GM12872 (cell line): Measurements from ENCODE around the gene ENOSF1.

Experiments used
- TF ChIP-seq, protein P1 (sequence below): IDR thresholded peaks from 3 replicates; pipeline ENCODE4 v1.5.1; 2011; ENCODE audit warnings: low read depth, mild to moderate bottlenecking, low read length, moderate library complexity; ENCODE audit not compliant: insufficient read depth

Gene ENOSF1

GRCh38 chr18:658001-658946 is 54.2 kb downstream of the ENOSF1 start:
- TF ChIP-seq, protein P1, sequence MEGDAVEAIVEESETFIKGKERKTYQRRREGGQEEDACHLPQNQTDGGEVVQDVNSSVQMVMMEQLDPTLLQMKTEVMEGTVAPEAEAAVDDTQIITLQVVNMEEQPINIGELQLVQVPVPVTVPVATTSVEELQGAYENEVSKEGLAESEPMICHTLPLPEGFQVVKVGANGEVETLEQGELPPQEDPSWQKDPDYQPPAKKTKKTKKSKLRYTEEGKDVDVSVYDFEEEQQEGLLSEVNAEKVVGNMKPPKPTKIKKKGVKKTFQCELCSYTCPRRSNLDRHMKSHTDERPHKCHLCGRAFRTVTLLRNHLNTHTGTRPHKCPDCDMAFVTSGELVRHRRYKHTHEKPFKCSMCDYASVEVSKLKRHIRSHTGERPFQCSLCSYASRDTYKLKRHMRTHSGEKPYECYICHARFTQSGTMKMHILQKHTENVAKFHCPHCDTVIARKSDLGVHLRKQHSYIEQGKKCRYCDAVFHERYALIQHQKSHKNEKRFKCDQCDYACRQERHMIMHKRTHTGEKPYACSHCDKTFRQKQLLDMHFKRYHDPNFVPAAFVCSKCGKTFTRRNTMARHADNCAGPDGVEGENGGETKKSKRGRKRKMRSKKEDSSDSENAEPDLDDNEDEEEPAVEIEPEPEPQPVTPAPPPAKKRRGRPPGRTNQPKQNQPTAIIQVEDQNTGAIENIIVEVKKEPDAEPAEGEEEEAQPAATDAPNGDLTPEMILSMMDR, result no peak

- TF ChIP-seq, protein P1, result no peak
Observed at GRCh38 chr18:657311-658000, 55.0 kb downstream of the ENOSF1 start, which contains the start of gene TYMS. TYMS (plus strand) TSS chr18:657653; CDS start chr18:657743, 90 bp downstream.

GRCh38 chr18:655445-655844 is 57.0 kb downstream of the ENOSF1 start:
- TF ChIP-seq, protein P1, result no peak

- TF ChIP-seq, protein P1, result no peak
Observed at GRCh38 chr18:654601-655000, 57.8 kb downstream of the ENOSF1 start.

DNA sequence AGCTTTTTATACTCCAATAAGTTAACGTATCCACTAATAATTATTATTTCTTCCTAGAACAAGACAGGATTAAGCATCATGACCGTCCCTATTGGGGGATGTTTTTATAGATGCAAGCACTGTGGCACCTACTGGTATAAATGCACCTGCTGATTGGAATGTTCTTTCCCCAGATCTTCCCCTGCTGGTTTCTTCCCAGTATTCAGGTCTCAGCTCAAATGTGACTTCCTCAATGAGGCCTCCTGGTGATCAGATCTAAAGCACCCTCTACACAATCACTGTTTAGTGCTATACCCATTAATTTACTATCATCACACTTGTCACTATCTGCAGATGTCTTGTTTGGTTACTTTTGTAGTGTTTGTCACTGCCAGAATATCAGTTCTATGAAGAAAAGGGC is 58.9 kb downstream of the ENOSF1 start:
- TF ChIP-seq, protein P1, result no peak

GRCh38 chr18:652131-652530 is 60.3 kb downstream of the ENOSF1 start:
- TF ChIP-seq, protein P1, result no peak

GRCh38 chr18:650428-650858 is 62.0 kb downstream of the ENOSF1 start:
- TF ChIP-seq, protein P1, result no peak
